HFF-Myc (cell line): Measurements from ENCODE around the gene SORT1.

Experiments
- DNase-seq: peaks from one replicate; pipeline ENCODE4 v3.0.0-alpha.2; 2011; ENCODE audit warnings: low read depth; ENCODE audit errors: extremely low read depth
- H3K4me3 ChIP-seq: replicated peaks from 2 replicates; pipeline ENCODE4 v1.5.1; 2011; ENCODE audit warnings: low read depth, mild to moderate bottlenecking, control low read depth, low read length
- TF ChIP-seq, protein P1 (sequence below): IDR thresholded peaks from 2 replicates; pipeline ENCODE4 v1.5.1; 2012; ENCODE audit warnings: mild to moderate bottlenecking, low read depth, low read length, control low read depth; ENCODE audit errors: missing control alignments

SORT1 gene

DNA sequence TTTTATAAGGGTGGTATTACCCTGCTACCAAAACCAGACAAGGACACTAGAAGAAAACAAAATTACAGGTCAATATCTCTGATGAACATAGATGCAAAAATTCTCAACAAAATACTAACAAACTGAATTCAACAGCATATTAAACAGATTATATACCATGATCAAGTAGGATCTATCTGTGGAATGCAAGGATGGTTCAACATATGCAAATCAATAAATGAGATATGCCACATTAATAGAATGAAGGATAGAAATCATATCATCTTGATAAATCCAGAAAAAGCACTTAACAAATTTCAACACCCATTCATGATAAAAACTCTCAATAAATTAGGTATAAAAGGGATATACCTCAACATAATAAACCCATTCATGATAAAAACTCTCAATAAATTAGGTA is 66.6 kb downstream of the SORT1 start:
- DNase-seq: no peak
- no peak overlapping the region for H3K4me3 ChIP-seq
- TF ChIP-seq, protein P1, sequence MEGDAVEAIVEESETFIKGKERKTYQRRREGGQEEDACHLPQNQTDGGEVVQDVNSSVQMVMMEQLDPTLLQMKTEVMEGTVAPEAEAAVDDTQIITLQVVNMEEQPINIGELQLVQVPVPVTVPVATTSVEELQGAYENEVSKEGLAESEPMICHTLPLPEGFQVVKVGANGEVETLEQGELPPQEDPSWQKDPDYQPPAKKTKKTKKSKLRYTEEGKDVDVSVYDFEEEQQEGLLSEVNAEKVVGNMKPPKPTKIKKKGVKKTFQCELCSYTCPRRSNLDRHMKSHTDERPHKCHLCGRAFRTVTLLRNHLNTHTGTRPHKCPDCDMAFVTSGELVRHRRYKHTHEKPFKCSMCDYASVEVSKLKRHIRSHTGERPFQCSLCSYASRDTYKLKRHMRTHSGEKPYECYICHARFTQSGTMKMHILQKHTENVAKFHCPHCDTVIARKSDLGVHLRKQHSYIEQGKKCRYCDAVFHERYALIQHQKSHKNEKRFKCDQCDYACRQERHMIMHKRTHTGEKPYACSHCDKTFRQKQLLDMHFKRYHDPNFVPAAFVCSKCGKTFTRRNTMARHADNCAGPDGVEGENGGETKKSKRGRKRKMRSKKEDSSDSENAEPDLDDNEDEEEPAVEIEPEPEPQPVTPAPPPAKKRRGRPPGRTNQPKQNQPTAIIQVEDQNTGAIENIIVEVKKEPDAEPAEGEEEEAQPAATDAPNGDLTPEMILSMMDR: no peak

- no peak overlapping the region for H3K4me3 ChIP-seq
- no peak for DNase-seq
- TF ChIP-seq, protein P1: no peak
Observed at GRCh38 chr1:109327285-109327684, 70.4 kb downstream of the SORT1 start.

GRCh38 chr1:109322974-109323373 is 74.7 kb downstream of the SORT1 start:
- H3K4me3 ChIP-seq: no peak overlapping the region
- TF ChIP-seq, protein P1: no peak
- DNase-seq: no peak

- no peak overlapping the region for H3K4me3 ChIP-seq
- no peak for DNase-seq
- TF ChIP-seq, protein P1: no peak
Observed at GRCh38 chr1:109319114-109319513, 78.6 kb downstream of the SORT1 start.

DNA sequence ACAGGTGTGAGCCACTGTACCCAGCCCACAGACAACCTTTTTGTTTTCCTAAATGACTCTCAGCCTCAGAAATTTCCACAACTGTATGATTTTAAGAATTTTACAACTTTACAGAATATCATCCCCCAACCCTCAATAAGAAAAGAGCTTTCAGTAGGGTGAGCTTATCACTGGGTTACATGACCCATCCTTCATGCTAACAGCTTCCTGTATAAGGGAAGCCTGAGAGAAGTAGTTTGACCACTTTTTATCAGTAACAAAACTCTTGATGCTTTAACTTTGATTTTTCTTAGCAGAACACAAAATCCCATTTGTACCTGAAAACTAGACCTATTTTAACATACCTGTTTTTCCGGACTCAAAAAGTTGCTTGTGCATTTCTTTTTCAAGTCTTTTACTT is 81.2 kb downstream of the SORT1 start:
- no peak for DNase-seq
- TF ChIP-seq, protein P1: no peak
- H3K4me3 ChIP-seq: no peak overlapping the region

DNA sequence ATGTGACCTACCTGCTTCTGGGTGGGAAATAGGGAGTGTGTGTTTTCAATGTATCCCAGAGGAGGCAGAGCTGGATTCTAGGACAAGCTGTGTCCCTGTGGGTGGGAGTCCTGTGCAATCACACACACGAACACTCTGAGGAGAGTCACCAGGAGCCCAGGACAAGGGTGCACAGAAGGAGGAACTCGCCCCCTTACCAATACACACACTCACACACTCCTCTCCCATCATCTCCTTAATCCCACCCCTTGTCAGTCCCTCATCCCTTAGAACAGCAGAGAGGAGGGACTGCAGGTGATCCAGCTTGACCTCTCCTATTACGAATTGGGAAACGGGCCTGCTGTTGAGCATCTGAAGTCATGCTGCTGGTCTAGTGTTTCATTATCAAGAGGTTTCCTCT is 82.4 kb downstream of the SORT1 start:
- no peak for DNase-seq
- TF ChIP-seq, protein P1: no peak
- H3K4me3 ChIP-seq: no peak overlapping the region

DNA sequence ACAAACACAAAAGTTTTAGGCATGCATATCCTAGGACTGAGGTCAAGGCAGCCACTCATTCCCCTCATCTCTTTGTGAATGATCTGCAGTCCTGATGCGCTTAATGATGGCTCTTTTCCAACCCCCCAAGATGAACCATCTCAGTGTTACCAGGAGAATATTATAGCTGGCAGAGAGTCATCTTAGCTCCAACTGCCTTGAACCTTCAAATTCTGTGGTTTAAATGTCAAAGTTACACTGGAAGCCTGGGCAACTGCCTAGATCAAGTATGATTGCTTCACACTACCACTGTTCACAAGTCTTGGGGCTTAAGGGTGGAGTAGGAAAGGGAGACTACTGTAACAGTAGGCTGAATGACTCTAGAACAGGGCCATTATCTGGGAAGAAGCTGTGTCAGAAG is 82.9 kb downstream of the SORT1 start:
- TF ChIP-seq, protein P1: no peak
- no peak for DNase-seq
- no peak overlapping the region for H3K4me3 ChIP-seq
